Uterus (tissue), 2 donors: ENCODE measurements around the gene PLIN4.

Experiments used
- CTCF ChIP-seq, 4 experiments: fragments of 200-600 bp in 2 of 4; fragments of 450-650 bp in 2 of 4; sonication (generic) in 2 of 4; IDR thresholded peaks; one replicate each; pipeline ENCODE4 v1.5.1; 2016 to 2019; ENCODE audit warnings: antibody characterized with exemption in 4 of 4, mild to moderate bottlenecking in 2 of 4, moderate library complexity in 1 of 4
- POLR2A ChIP-seq, 2 donors: fragments of 450-650 bp; IDR thresholded peaks; one replicate each; pipeline ENCODE4 v1.6.1; 2016; ENCODE audit warnings: antibody characterized with exemption in 2 of 2, mild to moderate bottlenecking in 1 of 2, moderate library complexity in 1 of 2

GRCh38 chr19:4541114-4541805 is 23.0 kb upstream of the PLIN4 start:
- TF ChIP-seq CTCF (IDR thresholded peaks at IDR 0.05) (no peak), POLR2A (IDR thresholded peaks at IDR 0.05) (no peak)
